NCI-H2171 (cell line): ENCODE results near the gene LRP5.
"Not testable (repeated sequence)": the region's sequence is repeated elsewhere in the genome, so short reads cannot be mapped to it uniquely, and the experiment has no call there.

ENCODE experiments used
- DNase-seq: peaks from one replicate; lab custom pipeline; 2025; lab: John Stamatoyannopoulos, UW

Gene LRP5

GRCh38 chr11:68282141-68282860 is 30.1 kb upstream of the LRP5 start:
- no peak for DNase-seq

- DNase-seq = no peak
Observed at GRCh38 chr11:68282861-68283230, 29.5 kb upstream of the LRP5 start.

- DNase-seq = not testable (repeated sequence)
Observed at GRCh38 chr11:68284588-68284987, 27.8 kb upstream of the LRP5 start.

- DNase-seq = no peak
Observed at GRCh38 chr11:68287419-68287818, 25.0 kb upstream of the LRP5 start.

- DNase-seq = no peak
Observed at GRCh38 chr11:68289456-68289855, 22.9 kb upstream of the LRP5 start.

GRCh38 chr11:68293708-68294107 is 18.7 kb upstream of the LRP5 start:
- DNase-seq = no peak

- DNase-seq = no peak
Observed at GRCh38 chr11:68295271-68295670, 17.1 kb upstream of the LRP5 start.

GRCh38 chr11:68295940-68296339 is 16.5 kb upstream of the LRP5 start:
- DNase-seq = no peak

GRCh38 chr11:68296344-68297051 is 15.9 kb upstream of the LRP5 start:
- DNase-seq = no peak

- no peak for DNase-seq
Observed at GRCh38 chr11:68297052-68297378, 15.4 kb upstream of the LRP5 start.

GRCh38 chr11:68297494-68297811 is 14.9 kb upstream of the LRP5 start:
- no peak for DNase-seq

GRCh38 chr11:68297812-68298658 is 14.4 kb upstream of the LRP5 start:
- no peak for DNase-seq

- DNase-seq = no peak
Observed at GRCh38 chr11:68298659-68299516, 13.5 kb upstream of the LRP5 start.

GRCh38 chr11:68299517-68299879 is 12.9 kb upstream of the LRP5 start:
- not testable (repeated sequence) for DNase-seq

- no peak for DNase-seq
Observed at GRCh38 chr11:68300076-68300830, 12.1 kb upstream of the LRP5 start.

GRCh38 chr11:68302256-68302655 is 10.1 kb upstream of the LRP5 start:
- no peak for DNase-seq

- peak; percentile 51 for DNase-seq
Observed at GRCh38 chr11:68302670-68303069, 9.7 kb upstream of the LRP5 start.

- DNase-seq = no peak
Observed at GRCh38 chr11:68303083-68303482, 9.3 kb upstream of the LRP5 start.

GRCh38 chr11:68303982-68304780 is 8.2 kb upstream of the LRP5 start:
- DNase-seq = no peak

- DNase-seq = no peak
Observed at GRCh38 chr11:68306636-68307035, 5.8 kb upstream of the LRP5 start.

- DNase-seq = no peak
Observed at GRCh38 chr11:68308068-68308467, 4.3 kb upstream of the LRP5 start.
